Measurements from ENCODE around the gene FOXJ2.
"Not testable (repeated sequence)": the region's sequence is repeated elsewhere in the genome, so short reads cannot be mapped to it uniquely, and the experiment has no call there.

Gene FOXJ2

DNA sequence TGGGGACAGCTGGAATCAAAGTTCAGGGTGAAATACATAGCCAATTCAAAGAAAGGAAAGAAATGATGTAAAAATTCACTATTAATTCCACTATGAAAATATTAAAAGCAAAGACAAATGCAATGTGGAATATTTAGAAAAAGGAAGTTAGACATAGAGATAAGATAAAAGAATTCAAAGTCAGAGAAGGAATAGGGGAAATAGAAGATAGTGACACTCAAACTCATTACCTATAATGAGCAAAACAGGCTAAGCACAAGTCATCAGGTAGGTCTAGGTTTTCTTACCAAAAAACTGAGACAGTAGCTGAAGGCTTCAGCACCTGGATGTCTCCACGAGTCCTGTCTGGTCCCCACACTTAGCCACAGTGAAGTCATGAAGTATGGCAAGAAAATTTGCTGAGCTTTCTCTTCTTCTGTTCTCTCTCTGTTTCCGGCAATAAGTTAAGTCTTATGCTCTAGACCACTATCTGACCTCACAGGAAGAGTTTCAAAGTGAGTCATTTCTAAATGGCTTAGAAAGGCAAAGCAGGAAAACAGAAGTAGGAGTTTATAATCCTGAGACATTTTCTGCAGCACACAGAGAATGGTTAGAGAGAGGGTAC is 33.6 kb downstream of the FOXJ2 start, which contains the start of gene C3AR1:
TSS of gene C3AR1 (minus strand) at position 369 of the 604 bp plus-strand sequence. CDS start 6,174 bp downstream, outside the sequence.
- DNase-seq (ENCODE audit: low read depth): no peak

DNA sequence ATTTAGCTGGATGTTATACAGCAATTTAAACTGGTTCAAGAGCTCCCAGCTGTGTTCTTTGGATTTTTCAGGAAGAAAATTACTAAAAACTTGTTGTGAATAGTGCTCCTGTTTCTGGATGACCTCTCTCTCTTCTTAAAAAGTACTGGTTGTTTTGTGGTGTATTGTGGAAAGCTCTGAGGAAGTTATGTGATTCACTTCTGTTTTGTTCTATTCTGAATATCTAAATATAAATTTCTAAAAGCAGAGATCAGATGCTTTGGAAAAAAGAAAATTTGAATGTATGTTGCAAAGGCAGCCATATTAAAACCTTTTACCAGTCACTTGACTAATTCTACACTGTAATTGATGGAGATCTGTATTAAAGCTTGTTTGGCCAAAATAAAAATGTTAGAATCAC is 37.1 kb downstream of the FOXJ2 start:
- no peak for DNase-seq (ENCODE audit: low read depth)

DNA sequence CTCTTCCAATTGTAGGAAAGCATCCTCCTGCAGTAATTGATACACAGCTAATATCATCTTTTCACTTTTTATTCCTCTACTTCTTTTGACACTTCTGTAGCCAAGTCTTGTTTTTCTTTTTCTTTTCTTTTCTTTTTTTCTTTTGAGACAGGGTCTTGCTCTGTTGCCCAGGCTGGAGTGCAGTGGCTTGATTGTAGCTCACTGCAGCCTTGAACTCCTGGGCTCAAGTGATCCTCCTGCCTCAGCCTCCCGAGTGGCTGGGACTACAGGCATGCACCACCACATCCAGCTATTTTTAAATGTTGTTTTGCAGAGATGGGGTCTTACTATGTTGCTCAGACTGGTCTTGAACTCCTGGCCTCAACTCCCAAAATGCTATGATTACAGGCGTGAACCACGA is 39.3 kb downstream of the FOXJ2 start:
- not testable (repeated sequence) for DNase-seq (ENCODE audit: low read depth)

DNA sequence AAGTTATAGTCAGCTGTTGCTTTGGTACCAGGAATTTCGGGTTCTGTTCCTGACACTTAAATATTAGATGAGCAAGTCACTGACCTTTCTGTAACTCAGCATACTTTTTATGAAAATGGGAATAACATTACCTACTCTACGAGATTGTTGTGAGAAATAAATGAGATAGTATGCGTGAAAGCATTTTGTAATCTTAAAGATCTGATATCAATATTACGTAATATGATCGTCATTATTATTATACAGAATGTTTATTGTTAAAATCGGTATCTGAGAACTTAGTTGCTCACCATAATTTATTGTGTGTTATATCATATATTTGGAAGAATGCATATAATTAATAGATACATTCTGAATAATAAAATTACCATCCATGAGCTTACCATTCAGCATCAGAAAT is 43.4 kb downstream of the FOXJ2 start:
- DNase-seq (ENCODE audit: low read depth): no peak

DNA sequence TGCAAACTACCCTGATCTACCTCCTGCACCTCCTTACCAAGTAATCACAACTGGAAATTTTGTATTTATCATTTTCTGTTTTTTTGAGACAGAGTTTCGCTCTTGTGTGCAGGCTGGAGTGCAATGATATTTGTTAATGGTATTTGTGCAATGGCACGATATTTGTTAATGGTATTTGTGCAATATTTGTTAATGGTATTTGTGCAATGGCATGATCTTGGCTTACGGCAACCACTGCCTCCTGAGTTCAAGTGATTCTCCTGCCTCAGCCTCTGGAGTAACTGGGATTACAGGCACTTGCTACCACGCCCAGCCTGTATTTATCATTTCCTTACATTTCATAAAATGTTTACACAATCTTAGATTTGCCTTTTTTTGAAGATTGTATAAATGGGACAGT is 43.9 kb downstream of the FOXJ2 start:
- DNase-seq (ENCODE audit: low read depth): no peak

DNA sequence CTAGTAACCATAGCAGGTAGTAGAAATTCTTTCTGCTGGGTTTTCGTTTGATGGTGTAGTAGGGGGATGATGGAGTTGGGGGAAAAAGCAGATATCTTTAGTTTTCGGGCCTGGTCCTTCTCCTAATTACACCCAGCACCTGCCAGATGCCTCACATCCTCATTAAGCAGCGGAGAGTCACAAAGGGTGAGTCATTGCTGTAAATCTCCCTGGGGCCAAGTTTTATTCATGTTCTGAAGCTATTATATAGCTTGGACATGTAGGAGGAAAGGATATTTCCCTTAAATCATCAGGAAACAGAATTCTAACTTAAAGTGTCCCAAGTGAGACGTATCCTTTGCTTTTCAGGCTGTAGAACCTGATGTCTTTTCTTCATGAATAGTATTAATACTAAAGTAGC is 44.7 kb downstream of the FOXJ2 start:
- DNase-seq (ENCODE audit: low read depth): no peak

DNA sequence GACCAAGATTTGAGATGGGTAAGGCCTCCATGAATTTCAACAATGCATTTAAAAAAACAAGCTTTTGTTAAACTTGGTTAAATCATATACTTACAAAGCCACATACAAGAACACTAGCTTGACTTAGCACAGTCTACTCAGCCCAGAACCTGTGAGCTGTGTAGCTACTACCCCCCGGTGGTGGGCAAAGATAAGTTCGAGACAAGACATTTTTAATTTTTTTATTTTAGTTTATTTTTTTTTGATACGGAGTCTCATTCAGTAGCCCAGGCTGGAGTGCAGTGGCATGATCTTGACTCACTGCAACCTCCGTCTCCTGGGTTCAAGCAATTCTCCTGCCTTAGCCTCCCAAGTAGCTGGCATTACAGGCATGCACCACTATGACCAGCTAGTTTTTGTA is 45.9 kb downstream of the FOXJ2 start:
- DNase-seq (ENCODE audit: low read depth): peak; percentile 29

DNA sequence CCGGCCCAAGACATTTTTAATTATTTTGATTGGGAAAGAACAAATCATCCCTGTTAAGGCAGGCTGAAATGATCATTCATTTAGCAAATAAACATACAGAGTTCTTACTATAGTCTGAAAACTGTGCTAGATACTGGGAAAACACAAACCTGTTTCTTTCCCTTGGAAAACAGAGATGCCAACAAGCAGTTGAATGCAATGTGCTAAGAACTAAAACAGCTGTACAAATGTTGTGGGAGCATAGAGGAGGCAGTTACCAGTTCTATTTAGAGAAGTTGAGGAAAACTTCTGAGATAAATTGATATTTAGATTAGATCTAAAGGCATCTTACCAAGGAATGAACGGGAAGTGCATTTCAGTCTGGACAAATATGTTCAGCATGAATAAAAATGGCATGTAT is 46.4 kb downstream of the FOXJ2 start:
- DNase-seq (ENCODE audit: low read depth): no peak

DNA sequence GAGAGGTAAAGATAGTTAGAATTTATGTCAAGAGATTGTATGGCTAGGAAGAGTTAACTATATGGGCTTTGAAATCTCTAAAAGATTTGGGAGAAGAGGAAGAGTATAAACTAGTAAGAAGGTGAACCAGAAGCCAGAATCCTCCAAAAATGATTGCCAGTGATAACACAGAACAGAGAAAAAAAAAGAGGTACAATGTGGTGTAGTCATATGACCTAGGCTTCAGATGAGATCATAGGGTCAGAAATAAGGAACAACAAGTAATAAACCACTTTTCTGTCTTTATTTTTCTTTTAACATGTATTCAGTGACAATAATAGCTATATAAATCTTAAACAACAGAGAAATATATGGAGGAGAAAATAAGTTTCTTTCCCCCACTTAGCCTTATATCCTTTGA is 47.6 kb downstream of the FOXJ2 start:
- no peak for DNase-seq (ENCODE audit: low read depth)

DNA sequence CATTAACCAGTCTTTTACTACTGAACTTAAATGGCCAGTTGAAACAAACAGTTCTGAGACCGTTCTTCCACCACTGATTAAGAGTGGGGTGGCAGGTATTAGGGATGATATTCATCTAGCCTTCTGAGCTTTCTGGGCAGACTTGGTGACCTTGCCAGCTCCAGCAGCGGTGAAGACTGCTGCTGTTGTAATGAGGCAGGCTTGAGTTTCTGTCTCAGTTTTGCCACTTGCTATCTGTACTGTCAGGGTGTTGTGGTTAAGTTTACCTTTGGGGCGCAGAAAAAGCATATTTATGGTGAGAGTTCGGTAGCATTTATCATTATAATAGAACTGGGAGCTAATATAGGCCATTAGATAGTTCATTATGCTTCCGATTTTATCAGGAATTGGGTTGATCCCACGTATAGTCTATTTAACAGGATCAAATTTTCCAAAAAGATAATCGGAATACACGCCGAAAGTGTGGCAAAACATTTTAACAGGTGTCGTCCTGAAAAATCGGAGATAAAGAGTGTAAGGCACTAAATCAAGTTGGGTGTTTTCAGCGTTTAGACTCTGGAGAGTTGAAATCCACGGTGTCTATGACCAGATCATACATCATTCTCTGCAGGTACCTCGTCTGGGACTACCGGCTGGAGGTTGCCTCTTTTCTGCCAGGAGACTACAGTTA is 48.9 kb downstream of the FOXJ2 start:
- no peak for DNase-seq (ENCODE audit: low read depth)

DNA sequence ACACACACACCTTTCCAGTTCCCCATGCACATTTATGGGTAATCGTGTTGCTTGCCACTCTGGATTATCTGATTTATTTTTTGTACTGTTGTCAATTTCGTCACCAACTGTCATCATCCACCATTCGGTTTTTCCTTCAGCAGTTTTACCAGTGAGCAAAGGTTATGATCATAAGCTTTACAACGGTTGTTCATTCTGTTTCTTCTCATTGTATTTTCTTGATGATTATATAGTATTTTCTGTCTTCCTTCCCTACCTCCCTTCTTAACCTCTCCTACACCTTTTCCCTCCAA is 50.2 kb downstream of the FOXJ2 start:
- no peak for DNase-seq (ENCODE audit: low read depth)

DNA sequence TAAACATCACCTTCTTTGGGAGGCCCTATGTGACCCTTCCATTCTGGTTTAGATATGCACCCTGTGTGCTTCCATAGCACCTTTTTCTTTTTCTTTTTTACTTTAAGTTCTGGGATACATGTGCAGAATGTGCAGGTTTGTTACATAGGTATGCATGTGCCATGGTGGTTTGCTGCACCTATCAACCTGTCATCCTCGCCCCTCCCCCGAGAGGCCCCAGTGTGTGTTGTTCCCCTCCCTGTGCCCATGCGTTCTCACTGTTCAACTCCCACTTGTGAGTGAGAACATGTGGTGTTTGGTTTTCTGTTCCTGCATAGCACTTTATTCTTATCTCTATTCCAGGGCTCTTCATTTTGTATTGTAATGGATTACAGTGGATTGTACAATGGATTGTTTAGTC is 51.8 kb downstream of the FOXJ2 start:
- not testable (repeated sequence) for DNase-seq (ENCODE audit: low read depth)

DNA sequence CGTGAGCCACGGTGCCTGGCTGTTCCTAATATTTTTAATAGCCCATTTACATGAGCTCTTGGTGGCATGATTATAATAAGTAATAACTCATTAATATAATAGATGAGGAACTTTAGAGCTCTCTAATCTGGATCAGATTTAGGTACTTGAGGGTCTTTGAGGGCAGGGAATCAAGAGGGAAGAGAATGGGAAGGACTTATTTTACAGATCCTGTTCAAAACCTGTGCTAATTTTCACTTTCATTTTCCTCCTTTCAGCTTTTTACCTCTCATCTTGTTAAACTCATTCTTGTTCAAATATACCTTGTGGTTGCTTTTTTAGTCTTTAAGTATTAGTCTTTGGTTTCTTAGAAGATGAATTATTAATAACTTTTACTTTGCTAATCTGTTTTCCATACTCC is 55.1 kb downstream of the FOXJ2 start:
- no peak for DNase-seq (ENCODE audit: low read depth)

DNA sequence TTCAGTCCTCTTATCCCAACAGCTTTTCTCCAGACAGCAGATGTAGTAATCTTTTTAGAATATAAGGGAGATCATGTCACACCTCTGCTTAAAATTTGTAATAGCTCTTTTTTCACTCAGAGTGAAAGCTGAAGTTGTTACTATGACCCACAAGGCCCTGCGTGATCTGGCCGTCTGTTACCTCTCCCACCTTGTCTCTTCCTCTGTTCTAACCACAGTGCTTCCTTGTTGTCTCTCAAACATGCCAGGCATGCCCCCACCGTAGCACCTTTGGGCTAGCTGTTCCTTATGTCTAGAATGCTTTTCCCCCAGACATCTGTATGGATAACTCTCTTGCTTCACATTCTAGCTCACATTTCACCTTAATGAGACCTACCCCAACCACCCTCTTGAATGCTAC is 56.1 kb downstream of the FOXJ2 start:
- DNase-seq (ENCODE audit: low read depth): no peak

DNA sequence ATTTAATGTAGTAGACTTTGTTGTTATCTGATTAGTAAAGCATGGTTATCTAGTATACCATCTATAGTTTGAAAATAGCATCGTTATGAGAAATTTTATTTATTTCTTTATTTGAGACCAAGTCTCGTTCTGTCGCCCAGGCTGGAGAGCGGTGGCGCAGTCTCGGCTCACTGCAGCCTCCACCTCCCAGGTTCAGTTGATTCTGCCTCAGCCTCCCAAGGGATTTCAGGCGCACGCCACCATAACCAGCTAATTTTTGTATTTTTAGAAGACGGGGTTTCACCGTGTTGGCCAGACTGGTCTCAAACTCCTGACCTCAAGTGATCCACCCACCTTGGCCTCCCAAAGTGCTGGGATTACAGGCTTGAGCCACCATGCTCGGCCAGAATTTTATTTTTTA is 56.8 kb downstream of the FOXJ2 start:
- not testable (repeated sequence) for DNase-seq (ENCODE audit: low read depth)

DNA sequence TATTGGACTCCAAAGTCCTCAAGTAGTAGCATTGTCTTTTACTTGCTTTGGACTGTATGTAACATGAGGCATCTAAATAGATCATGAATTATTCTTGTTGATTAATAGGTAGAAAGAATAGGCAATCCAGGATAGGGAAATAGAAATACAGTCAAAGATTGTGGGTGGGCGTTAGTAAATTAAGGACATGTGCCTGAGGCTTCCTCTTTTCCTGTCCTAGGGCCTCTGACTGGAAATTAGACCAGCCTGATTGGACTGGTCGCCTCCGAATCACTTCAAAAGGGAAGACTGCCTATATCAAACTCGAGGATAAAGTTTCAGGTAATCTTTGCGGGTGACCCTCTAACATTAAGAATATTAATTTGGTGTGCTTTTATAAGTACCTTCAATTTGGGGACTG is 57.2 kb downstream of the FOXJ2 start:
- DNase-seq (ENCODE audit: low read depth): no peak

DNA sequence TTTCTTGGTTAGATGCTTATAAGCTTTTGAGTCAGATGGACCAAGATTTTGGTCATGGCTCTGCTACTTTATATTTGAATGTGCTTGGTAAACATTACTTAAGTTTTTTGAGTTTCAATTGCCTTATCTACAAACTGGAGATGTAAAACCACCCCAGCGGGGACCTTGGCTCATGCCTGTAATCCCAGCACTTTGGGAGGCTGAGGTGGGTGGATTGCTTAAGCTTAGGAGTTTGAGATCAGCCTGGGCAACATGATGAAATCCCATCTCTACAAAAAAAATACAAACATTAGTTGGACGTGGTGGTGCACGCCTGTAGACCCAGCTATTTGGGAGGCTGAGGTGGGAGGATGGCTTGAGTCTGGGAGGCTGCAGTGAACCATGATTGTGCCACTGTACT is 60.8 kb downstream of the FOXJ2 start:
- DNase-seq (ENCODE audit: low read depth): no peak

DNA sequence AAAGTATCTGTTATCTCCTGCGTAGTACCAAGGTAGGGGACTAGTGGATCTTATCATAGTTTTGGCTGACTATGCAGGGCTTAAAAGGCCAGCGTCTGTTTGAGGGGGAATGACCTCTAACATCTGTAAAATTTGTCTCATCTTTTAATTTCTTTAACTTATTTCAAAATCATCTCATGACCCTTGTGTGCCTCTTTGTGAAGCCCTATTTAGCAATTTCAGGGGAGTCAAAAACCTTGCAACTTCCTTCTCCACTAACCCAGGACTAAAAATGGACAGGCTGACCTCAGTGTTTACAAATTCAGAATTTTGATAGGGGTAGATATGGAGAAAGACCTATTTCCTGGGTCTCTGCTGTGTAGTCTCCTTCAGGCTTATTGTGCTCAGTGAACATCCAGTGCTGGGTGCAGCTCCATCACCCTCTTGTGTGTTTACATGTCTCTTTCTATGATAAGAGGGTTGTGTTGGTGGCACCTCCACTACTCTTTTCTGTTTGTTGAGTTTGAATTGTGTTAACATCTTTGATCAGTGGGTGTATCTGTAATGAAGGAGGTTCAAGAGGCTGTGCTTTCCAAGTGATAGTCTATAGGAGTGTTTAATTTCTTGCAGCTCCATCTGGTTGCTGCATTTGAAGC is 63.9 kb downstream of the FOXJ2 start:
- DNase-seq (ENCODE audit: low read depth): no peak

DNA sequence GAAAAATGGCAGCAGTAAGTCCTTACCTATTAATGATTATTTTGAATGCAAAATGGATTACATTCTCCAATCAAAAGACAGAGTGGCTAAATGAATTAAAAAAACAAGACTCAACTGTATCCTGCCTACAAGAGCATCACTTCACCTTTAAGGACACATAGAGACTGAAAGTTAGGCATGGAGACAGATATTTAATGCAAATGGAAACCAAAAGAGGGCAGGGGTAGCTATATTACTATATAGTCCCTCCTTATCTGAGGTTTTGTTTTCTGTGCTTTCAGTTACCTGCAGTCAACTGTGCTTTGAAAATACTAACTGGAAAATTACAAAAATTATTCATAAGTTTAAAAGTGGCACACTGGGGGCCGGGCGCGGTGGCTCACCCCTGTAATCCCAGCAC is 66.7 kb downstream of the FOXJ2 start:
- DNase-seq (ENCODE audit: low read depth): no peak

All from stimulated activated CD8-positive, alpha-beta memory T cell treated with anti-CD3 and anti-CD28 coated beads, Interleukin-4, amount 100 ng/mL, for 24 hours (primary cell).